OCI-LY7 (cell line): Measurements from ENCODE around the gene TPMT. TPM values are rescaled to one million over a fixed set of nuclear protein-coding genes. Genes with fewer than 3 reads are reported as not detected.

Source experiments
- BruUV-seq: library from RNA; stranded (reverse); fragments of 400-500 nt; replicated peaks from 2 replicates; lab custom pipeline; 2021; lab: Mats Ljungman, UMichigan
- CTCF ChIA-PET: fragments of 300-600 bp; sonication (Branson Sonifier 250); formaldehyde crosslinking; loops from one replicate; lab custom pipeline; 2022; ENCODE audit warnings: antibody characterized with exemption; ENCODE audit not compliant: unreplicated experiment; lab: Charles Lee
- POLR2A ChIA-PET: fragments of 300-600 bp; sonication (Branson Sonifier 250); formaldehyde crosslinking; loops from one replicate; lab custom pipeline; 2022; ENCODE audit warnings: antibody characterized with exemption; lab: Charles Lee
- DNase-seq: peaks from one replicate; pipeline ENCODE4 v3.0.0-alpha.2; 2015; ENCODE audit warnings: low spot score
- H2AFZ ChIP-seq: fragments of 200-600 bp; sonication (generic), shearing (Covaris generic); 2 replicates; pipeline ENCODE4 v1.6.1; 2014; ENCODE audit warnings: mild to moderate bottlenecking, antibody characterized with exemption, low read length, moderate library complexity
- H3K27ac ChIP-seq: fragments of 200-600 bp; sonication (generic); 2 replicates; pipeline ENCODE4 v1.5.1; 2014; ENCODE audit warnings: mixed run types, low read depth, mild to moderate bottlenecking, moderate library complexity, low read length, inconsistent platforms; ENCODE audit not compliant: poor library complexity, severe bottlenecking
- H3K36me3 ChIP-seq: fragments of 200-600 bp; sonication (generic); 2 replicates; pipeline ENCODE4 v1.6.1; 2014; ENCODE audit warnings: mild to moderate bottlenecking, antibody characterized with exemption, low read length, moderate library complexity, mixed read lengths; ENCODE audit not compliant: insufficient read depth
- H3K4me1 ChIP-seq: fragments of 200-600 bp; sonication (generic); 2 replicates; pipeline ENCODE4 v1.5.1; 2014; ENCODE audit warnings: mild to moderate bottlenecking, low read length; ENCODE audit not compliant: insufficient read depth, poor library complexity, severe bottlenecking
- H3K4me2 ChIP-seq: fragments of 200-600 bp; sonication (generic); 2 replicates; pipeline ENCODE4 v1.6.1; 2014; ENCODE audit warnings: mild to moderate bottlenecking, low read length
- H3K4me3 ChIP-seq: fragments of 200-600 bp; sonication (generic); 2 replicates; pipeline ENCODE4 v1.5.1; 2014; ENCODE audit warnings: mild to moderate bottlenecking, low read depth, low read length; ENCODE audit not compliant: poor library complexity, severe bottlenecking
- H3K79me2 ChIP-seq: fragments of 200-600 bp; sonication (generic); 2 replicates; pipeline ENCODE4 v1.6.1; 2016; ENCODE audit warnings: low read depth, mild to moderate bottlenecking, low read length, moderate library complexity, mixed read lengths; ENCODE audit not compliant: insufficient read depth
- H3K9me2 ChIP-seq: fragments of 200-600 bp; sonication (generic); 2 replicates; pipeline ENCODE4 v1.6.1; 2016; ENCODE audit warnings: mild to moderate bottlenecking, low read length, mixed read lengths; ENCODE audit not compliant: insufficient read depth
- H3K9me3 ChIP-seq: fragments of 200-600 bp; sonication (generic); 2 replicates; pipeline ENCODE4 v1.6.1; 2014; ENCODE audit warnings: mild to moderate bottlenecking, mixed run types, low read length, mixed read lengths
- H4K20me1 ChIP-seq: fragments of 200-600 bp; sonication (generic); 2 replicates; pipeline ENCODE4 v1.6.1; 2014; ENCODE audit warnings: mild to moderate bottlenecking, antibody characterized with exemption, low read length, moderate library complexity, mixed read lengths; ENCODE audit not compliant: insufficient read depth
- CTCF ChIP-seq: fragments of 200-600 bp; sonication (generic); conservative IDR thresholded peaks from 2 replicates; pipeline ENCODE4 v1.5.1; 2014; ENCODE audit warnings: mild to moderate bottlenecking, antibody characterized with exemption, low read length, moderate library complexity, mixed read lengths
- EZH2phosphoT487 ChIP-seq: fragments of 200-600 bp; sonication (generic); IDR thresholded peaks from 2 replicates; pipeline ENCODE4 v1.6.1; 2018; ENCODE audit warnings: low read depth, borderline replicate concordance, mild to moderate bottlenecking, mixed run types, antibody characterized with exemption, low read length, moderate library complexity, mixed read lengths
- intact Hi-C: fragments of 100-400 bp; cut with micrococcal nuclease; formaldehyde crosslinking; loops from one replicate; pipeline ENCODE4 v1.10.0; 2022; ENCODE audit not compliant: unreplicated experiment
- total RNA-seq, 2 experiments: library from RNA; depleted of rRNA in 1 of 2; stranded (reverse); fragments of >200 nt in 1 of 2; shearing (Covaris generic) in 1 of 2; gene quantifications; 2 replicates each; pipeline ENCODE4 v1.2.3, GENCODE V29; 2014 to 2022

TPMT gene
- total RNA-seq, 2 experiments from 2014 or later: 6.0 to 8.4 TPM

GRCh38 chr6:18186540-18187250 lies 31.8 kb upstream of the TPMT start:
- BruUV-seq: no TSS peak
- Histone ChIP-seq H3K9me3 (no peaks in the 10 kb centered on the region), H3K79me2 (no peaks in the 10 kb centered on the region), H3K36me3 (peaks cover 62% of the 10 kb centered on the region), H4K20me1 (no peaks in the 10 kb centered on the region), H3K4me3 (no peak overlapping the region), H2AFZ (no peak overlapping the region), H3K4me1 (peaks cover 4% of the 10 kb centered on the region), H3K9me2 (no peaks in the 10 kb centered on the region), H3K4me2 (no peak overlapping the region), H3K27ac (no peak overlapping the region)
- CTCF ChIA-PET: no interaction called here
- TF ChIP-seq CTCF (no peak), EZH2phosphoT487 (no peak)
- POLR2A ChIA-PET: interaction anchor here (0.5 to 1.0 kb wide), 4 partner anchors 33 to 214 kb away, joined by 3 to 5 read pairs (median 4); no protein-coding TSS in a partner anchor
- intact Hi-C loops: no loop called here
- DNase-seq: no peak

- TF ChIP-seq CTCF (no peak), EZH2phosphoT487 (no peak)
- intact Hi-C loops: no loop called here
- no peaks in the 10 kb centered on the region for H4K20me1 ChIP-seq
- H3K4me1 ChIP-seq: peaks cover 4% of the 10 kb centered on the region
- no peak for DNase-seq
- H2AFZ ChIP-seq: no peak overlapping the region
- no peak overlapping the region for H3K4me3 ChIP-seq
- H3K27ac ChIP-seq: no peak overlapping the region
- H3K79me2 ChIP-seq: no peaks in the 10 kb centered on the region
- CTCF ChIA-PET: no interaction called here
- peaks cover 62% of the 10 kb centered on the region for H3K36me3 ChIP-seq
- H3K9me2 ChIP-seq: no peaks in the 10 kb centered on the region
- no peaks in the 10 kb centered on the region for H3K9me3 ChIP-seq
- H3K4me2 ChIP-seq: no peak overlapping the region
- BruUV-seq: no TSS peak
- POLR2A ChIA-PET: interaction anchor here (0.5 to 1.0 kb wide), 5 partner anchors 34 to 391 kb away, joined by 3 to 6 read pairs (median 4); no protein-coding TSS in a partner anchor
Measured at GRCh38 chr6:18186033-18186432, 31.2 kb upstream of the TPMT start.

GRCh38 chr6:18185624-18186023 lies 30.7 kb upstream of the TPMT start:
- H3K9me2 ChIP-seq: no peaks in the 10 kb centered on the region
- H3K79me2 ChIP-seq: no peaks in the 10 kb centered on the region
- H3K36me3 ChIP-seq: peaks cover 65% of the 10 kb centered on the region
- no peak overlapping the region for H3K4me2 ChIP-seq
- no peaks in the 10 kb centered on the region for H3K9me3 ChIP-seq
- intact Hi-C loops: no loop called here
- TF ChIP-seq EZH2phosphoT487: no peak
- no peak for TF ChIP-seq CTCF
- H2AFZ ChIP-seq: no peak overlapping the region
- H3K4me3 ChIP-seq: no peak overlapping the region
- no TSS peak for BruUV-seq
- no peak overlapping the region for H3K27ac ChIP-seq
- CTCF ChIA-PET: no interaction called here
- POLR2A ChIA-PET: interaction anchor here (0.5 to 1.0 kb wide), 4 partner anchors 34 to 391 kb away, joined by 3 to 6 read pairs (median 3); no protein-coding TSS in a partner anchor
- DNase-seq: no peak
- H3K4me1 ChIP-seq: peaks cover 4% of the 10 kb centered on the region
- no peaks in the 10 kb centered on the region for H4K20me1 ChIP-seq
